HL-60/S4 (cell line): ENCODE measurements around the gene PLCG2.
"Not testable (repeated sequence)": the region's sequence is repeated elsewhere in the genome, so short reads cannot be mapped to it uniquely, and the experiment has no call there.

Experiments
- in situ Hi-C: fragments of 300-500 bp; cut with MboI; formaldehyde crosslinking; loops from 2 replicates; pipeline ENCODE4 v1.14.3; 2022; ENCODE audit warnings: low sequenced_read_pairs

Gene PLCG2

DNA sequence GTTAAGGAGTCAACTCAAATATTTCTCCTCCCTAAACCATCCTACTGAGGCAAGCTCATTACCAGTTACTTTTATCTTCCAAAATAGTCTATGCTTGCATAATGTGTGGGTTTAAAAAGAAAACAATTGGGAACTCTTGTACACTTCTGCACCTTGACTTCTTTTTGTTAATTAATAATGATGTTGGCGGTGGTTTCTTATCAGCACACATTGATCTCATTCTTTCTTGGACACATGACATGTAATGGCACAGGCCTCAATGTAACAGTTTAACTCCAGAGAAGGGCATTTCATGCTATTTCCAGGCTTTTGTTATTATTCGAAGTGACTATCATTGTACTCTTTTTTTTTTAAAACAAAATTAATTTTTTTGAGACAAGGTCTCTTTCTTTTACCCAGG lies 7.8 kb downstream of the PLCG2 start:
- in situ Hi-C loops, result no loop called here

DNA sequence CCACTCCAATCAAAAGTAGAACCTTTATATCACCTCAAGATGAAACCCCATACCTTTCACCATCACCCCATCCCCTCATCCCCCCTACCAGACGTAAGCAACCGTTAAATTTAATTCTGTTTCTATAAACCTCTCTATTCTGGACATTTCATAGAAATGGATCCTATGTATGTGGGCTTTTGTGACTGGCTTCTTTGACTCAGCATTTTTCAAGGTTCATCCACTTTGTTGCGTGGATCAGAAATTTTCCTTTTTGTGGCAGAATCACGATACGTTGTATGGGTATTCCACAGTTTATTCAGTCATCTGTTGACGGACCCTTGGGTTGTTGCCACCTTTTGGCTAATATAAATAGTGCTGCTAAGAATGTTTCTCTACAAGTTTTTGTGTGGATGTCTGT lies 8.6 kb downstream of the PLCG2 start:
- in situ Hi-C loops, result no loop called here

DNA sequence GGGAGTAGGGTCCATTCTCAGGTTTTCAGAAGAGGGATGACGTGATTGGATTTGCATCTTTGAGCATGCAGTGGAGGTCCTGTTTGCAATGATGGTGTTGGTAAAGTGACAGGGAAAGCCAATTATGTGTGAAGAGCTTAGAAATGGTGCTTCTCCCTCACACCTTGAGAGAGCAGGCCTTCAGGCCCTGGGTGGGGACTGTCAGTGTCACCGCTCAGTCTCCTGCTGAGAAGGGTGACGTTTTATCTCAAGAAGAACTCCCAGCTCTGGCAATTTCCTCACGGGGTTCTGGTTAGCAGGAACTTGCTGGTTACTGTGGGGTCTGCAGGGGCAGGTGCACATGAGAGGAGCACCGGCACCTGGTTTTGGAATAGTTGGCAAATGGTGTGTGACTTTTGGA lies 11.2 kb downstream of the PLCG2 start:
- in situ Hi-C loops, result no loop called here

GRCh38 chr16:81790830-81791435 lies 11.8 kb downstream of the PLCG2 start:
- in situ Hi-C loops, result no loop called here

- in situ Hi-C loops, result no loop called here
These were observed 13.7 kb downstream of the PLCG2 start for GRCh38 chr16:81792828-81793227.

- in situ Hi-C loops, result no loop called here
These were observed 16.1 kb downstream of the PLCG2 start for GRCh38 chr16:81795193-81795592.

GRCh38 chr16:81796035-81796434 lies 16.9 kb downstream of the PLCG2 start:
- in situ Hi-C loops, result no loop called here

- in situ Hi-C loops, result no loop called here
These were observed 17.7 kb downstream of the PLCG2 start for GRCh38 chr16:81796583-81797346.

DNA sequence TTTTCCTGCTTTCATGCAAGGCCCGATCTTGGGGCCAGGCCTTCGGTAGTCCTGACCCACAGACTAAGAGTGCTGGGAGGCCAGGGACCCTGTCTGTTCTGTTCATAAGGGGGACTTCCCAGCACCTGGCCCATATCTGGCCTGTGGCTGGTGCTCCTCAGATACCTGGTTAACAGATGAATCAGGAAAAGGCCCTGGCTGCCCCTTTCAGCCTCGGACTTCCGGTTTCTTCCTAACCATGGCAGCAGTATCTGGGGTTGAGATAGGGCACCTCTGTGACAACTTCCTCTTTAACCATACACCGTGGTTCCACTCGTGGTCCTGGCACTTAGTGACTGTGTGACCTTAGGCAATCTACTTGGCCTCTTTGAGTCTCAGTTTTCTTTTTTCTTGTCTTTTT lies 18.4 kb downstream of the PLCG2 start:
- in situ Hi-C loops, result no loop called here

GRCh38 chr16:81798311-81799137 lies 19.4 kb downstream of the PLCG2 start:
- in situ Hi-C loops, result no loop called here

DNA sequence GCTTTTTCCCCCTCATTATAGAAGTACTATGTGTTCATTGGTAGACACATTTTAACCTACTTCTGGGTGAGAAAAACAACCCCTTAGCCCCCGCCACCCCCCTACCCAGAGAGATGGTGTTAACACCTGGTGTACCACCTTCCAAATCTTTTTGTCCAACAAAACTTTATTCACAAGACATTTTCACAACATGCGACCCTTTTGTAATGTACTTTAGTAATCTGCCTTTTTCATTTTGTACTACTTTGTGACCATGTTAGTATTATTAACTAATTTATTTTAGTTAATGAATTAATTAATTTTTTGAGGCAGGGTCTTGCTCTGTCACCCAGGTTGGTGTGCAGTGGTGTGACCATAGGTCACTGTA lies 20.0 kb downstream of the PLCG2 start:
- in situ Hi-C loops, result no loop called here

DNA sequence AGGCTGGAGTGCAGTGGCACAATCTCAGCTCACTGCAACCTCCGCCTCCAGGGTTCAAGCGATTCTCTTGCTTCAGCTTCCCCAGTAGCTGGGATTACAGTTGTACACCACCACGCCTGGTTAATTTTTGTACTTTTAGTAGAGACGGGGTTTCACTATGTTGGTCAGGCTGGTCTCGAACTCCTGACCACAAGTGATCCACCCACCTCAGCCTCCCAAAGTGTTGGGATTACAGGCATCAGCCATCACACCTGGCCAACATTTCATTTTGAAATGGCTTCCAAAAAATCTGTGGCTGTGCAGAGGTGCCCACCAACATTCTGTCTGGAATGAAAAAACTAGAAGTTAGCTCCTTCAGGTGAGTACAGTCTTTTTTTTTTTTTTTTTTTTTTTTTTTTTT lies 22.6 kb downstream of the PLCG2 start:
- in situ Hi-C loops, result not testable (repeated sequence)

DNA sequence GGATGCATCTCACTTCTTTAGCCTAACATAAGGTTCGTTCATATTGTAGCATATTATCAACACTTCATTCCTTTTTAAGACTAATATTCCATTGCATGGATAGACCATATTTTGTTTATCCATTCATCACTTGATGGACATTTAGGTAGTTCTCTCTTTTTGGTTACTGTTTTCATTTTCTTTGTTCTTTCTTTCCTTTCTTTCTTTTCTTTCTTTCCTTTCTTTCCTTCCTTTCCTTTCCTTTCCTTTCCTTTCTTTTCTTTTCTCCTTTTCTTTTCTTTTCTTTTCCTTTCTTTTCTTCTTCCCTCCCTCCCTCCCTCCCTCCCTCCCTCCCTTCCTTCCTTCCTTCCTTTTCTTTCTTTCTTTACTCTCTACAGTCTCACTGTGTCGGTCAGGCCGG lies 24.2 kb downstream of the PLCG2 start:
- in situ Hi-C loops, result no loop called here

DNA sequence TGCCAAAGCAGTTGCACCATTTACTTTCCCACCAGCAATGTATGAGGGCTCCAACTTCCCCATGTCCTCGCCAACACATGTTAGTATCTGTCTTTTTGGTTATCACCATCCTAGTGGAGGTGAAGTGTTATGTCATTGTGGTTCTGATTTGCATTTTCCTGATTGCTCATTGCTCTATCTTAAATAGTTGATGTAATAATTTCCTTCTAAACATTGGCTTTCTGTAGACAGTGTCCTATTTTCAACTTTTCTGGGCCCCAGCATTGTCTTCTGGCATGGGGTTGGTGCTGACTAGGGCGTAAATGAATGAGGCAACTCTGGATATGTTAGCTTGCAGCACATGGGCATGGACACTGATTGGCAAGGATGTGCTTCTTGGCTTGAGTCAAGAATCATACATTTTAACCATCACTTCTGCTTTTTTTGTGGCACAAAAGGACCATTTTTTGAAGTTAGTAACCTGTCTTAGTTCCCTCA lies 25.1 kb downstream of the PLCG2 start:
- in situ Hi-C loops, result no loop called here

DNA sequence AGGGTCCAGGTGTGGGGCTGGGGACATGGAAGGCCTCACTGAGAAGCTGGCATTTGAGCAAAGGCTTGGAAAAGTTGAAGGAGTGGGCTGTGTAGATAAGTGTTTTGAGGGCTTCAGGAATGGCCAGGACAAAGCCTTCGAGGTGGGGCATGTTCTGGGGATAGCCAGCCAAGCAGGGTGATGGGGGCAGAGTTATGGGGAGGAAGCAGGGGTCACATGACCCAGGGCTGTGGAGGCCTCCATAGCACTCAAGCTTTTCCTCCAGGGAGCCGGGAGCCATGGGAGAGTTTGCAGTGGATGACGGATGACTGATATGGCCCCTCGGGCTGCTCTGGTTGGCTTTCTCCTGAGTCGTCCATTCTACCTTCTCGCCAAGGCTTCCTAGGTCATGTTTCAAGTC lies 27.6 kb downstream of the PLCG2 start:
- in situ Hi-C loops, result no loop called here

- in situ Hi-C loops, result no loop called here
These were observed 28.8 kb downstream of the PLCG2 start for GRCh38 chr16:81807767-81808358.

DNA sequence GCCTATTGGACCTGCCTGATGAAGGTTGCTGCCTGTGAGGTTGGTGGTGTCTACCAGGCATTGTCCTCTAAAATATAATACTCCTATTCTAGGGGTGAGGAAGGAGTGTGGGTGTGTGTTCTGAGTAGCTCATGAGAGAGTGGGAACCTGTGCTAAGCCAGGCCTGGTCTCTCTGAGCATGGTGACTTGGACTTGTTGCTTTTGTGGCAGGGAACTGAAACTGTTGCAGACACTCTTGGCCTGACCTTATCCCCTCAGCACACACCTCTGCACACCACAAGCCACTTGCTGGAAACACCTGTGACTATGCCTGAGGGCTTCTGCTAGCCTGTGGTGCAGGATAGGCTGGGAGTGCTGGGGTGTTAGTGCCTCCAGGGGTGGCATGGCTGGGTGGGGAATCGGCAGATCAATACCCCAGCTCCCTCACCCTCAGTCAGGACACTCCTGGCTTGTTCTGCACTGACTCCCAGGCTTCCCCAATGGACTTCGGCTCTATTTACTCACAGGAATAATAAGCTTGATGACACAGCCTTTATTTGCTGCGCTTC lies 29.9 kb downstream of the PLCG2 start:
- in situ Hi-C loops, result no loop called here

- in situ Hi-C loops, result no loop called here
These were observed 30.5 kb downstream of the PLCG2 start for GRCh38 chr16:81809567-81809966.

GRCh38 chr16:81810361-81810760 lies 31.3 kb downstream of the PLCG2 start:
- in situ Hi-C loops, result no loop called here

GRCh38 chr16:81810894-81811538 lies 31.9 kb downstream of the PLCG2 start:
- in situ Hi-C loops, result no loop called here

DNA sequence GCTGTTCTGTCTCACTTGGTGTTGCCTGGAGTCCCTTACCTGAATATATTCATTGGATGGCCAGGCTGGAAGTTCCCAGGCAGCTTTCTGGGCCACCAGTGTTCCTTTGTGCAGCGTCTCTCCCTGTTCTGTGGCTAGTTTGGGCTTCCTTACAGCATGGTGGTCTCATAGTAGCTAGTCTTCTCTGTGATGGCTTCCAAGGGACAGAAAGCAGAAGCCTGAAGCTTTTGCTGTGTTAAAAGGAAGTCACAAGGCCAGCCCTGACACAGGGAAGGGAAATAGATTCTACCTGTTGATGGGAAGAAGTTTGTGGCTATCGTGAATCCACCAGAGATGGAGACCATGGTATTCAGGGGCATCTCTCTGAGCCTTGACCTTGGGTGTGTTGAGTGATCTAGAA lies 34.6 kb downstream of the PLCG2 start:
- in situ Hi-C loops, result no loop called here
